HepG2 (cell line): Measurements from ENCODE around the gene ARHGAP12. TPM values are rescaled to one million over a fixed set of nuclear protein-coding genes. Genes with fewer than 3 reads are reported as not detected.
A peak's percentile ranks its signal among the peaks of the same experiment; 100 is the strongest.

Experiments
- BCL6 ChIP-seq: IDR thresholded peaks from 2 replicates; pipeline ENCODE4 v1.6.1; 2016; ENCODE audit warnings: missing genetic modification reagents, missing compliant biosample characterization
- EEA1 ChIP-seq: sonication (generic); formaldehyde crosslinking; IDR thresholded peaks from 2 replicates; pipeline ENCODE4 v1.5.1; 2020; ENCODE audit warnings: mild to moderate bottlenecking, missing genetic modification reagents, borderline replicate concordance
- EZH2 ChIP-seq: conservative IDR thresholded peaks from 2 replicates; pipeline ENCODE4 v1.6.1; 2012; ENCODE audit warnings: mild to moderate bottlenecking, low read depth, low read length, moderate library complexity
- FOXK2 ChIP-seq: fragments of 450-650 bp; IDR thresholded peaks from 2 replicates; pipeline ENCODE4 v1.6.1; 2016
- KLF12 ChIP-seq: sonication (generic); formaldehyde crosslinking; IDR thresholded peaks from 2 replicates; pipeline ENCODE4 v1.4.0; 2020; ENCODE audit warnings: missing genetic modification reagents, borderline replicate concordance
- PCBP1 ChIP-seq: fragments of 200-400 bp; formaldehyde crosslinking; IDR thresholded peaks from 2 replicates; pipeline ENCODE4 v1.6.1; 2017; ENCODE audit warnings: mild to moderate bottlenecking, low read depth, low read length, borderline replicate concordance
- POGZ ChIP-seq: sonication (generic); formaldehyde crosslinking; IDR thresholded peaks from 2 replicates; pipeline ENCODE4 v1.4.0; 2020; ENCODE audit warnings: mild to moderate bottlenecking, missing genetic modification reagents
- RAD21 ChIP-seq: fragments of 450-650 bp; formaldehyde crosslinking; IDR thresholded peaks from 2 replicates; pipeline ENCODE4 v1.5.0; 2020; ENCODE audit warnings: mild to moderate bottlenecking
- SYNCRIP ChIP-seq: fragments of 200-400 bp; formaldehyde crosslinking; IDR thresholded peaks from 2 replicates; pipeline ENCODE4 v1.6.1; 2018; ENCODE audit warnings: mild to moderate bottlenecking, low read depth, low read length; ENCODE audit not compliant: insufficient read depth
- ZMYM4 ChIP-seq: sonication (generic); formaldehyde crosslinking; IDR thresholded peaks from 2 replicates; pipeline ENCODE4 v1.8.1; 2023; ENCODE audit warnings: mild to moderate bottlenecking, missing genetic modification reagents
- ZNF17 ChIP-seq: sonication (generic); formaldehyde crosslinking; IDR thresholded peaks from 2 replicates; pipeline ENCODE4 v1.5.0; 2020; ENCODE audit warnings: mild to moderate bottlenecking, missing genetic modification reagents
- ZNF205 ChIP-seq: IDR thresholded peaks from 2 replicates; pipeline ENCODE4 v1.6.1; 2018; ENCODE audit warnings: missing biosample characterization, missing genetic modification reagents
- ZNF230 ChIP-seq: sonication (generic); formaldehyde crosslinking; IDR thresholded peaks from 2 replicates; pipeline ENCODE4 v1.4.0; 2020; ENCODE audit warnings: mild to moderate bottlenecking, missing genetic modification reagents
- ZNF253 ChIP-seq: sonication (generic); formaldehyde crosslinking; IDR thresholded peaks from 2 replicates; pipeline ENCODE4 v1.8.0; 2022; ENCODE audit warnings: mild to moderate bottlenecking, missing genetic modification reagents, borderline replicate concordance
- ZNF30 ChIP-seq: sonication (generic); formaldehyde crosslinking; IDR thresholded peaks from 2 replicates; pipeline ENCODE4 v1.5.0; 2020; ENCODE audit warnings: mild to moderate bottlenecking, missing genetic modification reagents
- ZNF605 ChIP-seq: sonication (generic); formaldehyde crosslinking; IDR thresholded peaks from 2 replicates; pipeline ENCODE4 v1.8.0; 2022; ENCODE audit warnings: mild to moderate bottlenecking, missing genetic modification reagents
- ZNF674 ChIP-seq: sonication (generic); formaldehyde crosslinking; IDR thresholded peaks from 2 replicates; pipeline ENCODE4 v1.5.0; 2020; ENCODE audit warnings: low read depth, mild to moderate bottlenecking, missing genetic modification reagents
- ZNF841 ChIP-seq: sonication (generic); formaldehyde crosslinking; IDR thresholded peaks from 2 replicates; pipeline ENCODE4 v1.8.1; 2023; ENCODE audit warnings: missing genetic modification reagents, borderline replicate concordance
- ZSCAN5A ChIP-seq: sonication (generic); formaldehyde crosslinking; IDR thresholded peaks from 2 replicates; pipeline ENCODE4 v1.8.0; 2022; ENCODE audit warnings: mild to moderate bottlenecking, missing genetic modification reagents, borderline replicate concordance
- polyA plus RNA-seq, 8 experiments: library from polyadenylated mRNA; depleted of rRNA in 3 of 8; stranded (reverse) in 7 of 8; unstranded in 1 of 8; fragments of >200 nt; fragmentation: Illumina TruSeq in 4 of 8; extraction: Trizol in 4 of 8; gene quantifications; 2 replicates each; pipeline versions ENCODE4 v1.2.1 to v1.2.3, GENCODE V29; 2011 to 2016; ENCODE audit warnings: low read depth in 4 of 8, missing spikeins in 1 of 8, mixed read lengths in 1 of 8; ENCODE audit not compliant: insufficient read depth in 1 of 8
- total RNA-seq, 5 experiments: library from RNA; depleted of rRNA; stranded (reverse); fragments of >200 nt; fragmentation: Illumina TruSeq; extraction: Trizol; gene quantifications; 2 replicates each; pipeline ENCODE4 v1.2.3, GENCODE V29; 2016; ENCODE audit warnings: low read depth in 1 of 5
- TF ChIP-seq, protein P1 (sequence below): IDR thresholded peaks from 2 replicates; pipeline ENCODE4 v1.6.1; 2016
- TF ChIP-seq, protein P2 (sequence below): sonication (generic); formaldehyde crosslinking; conservative IDR thresholded peaks from 2 replicates; pipeline ENCODE4 v1.8.0; 2022; ENCODE audit warnings: mild to moderate bottlenecking, moderate library complexity, missing genetic modification reagents
- TF ChIP-seq, protein P3 (sequence below), 2 experiments: sonication (generic) in 1 of 2; formaldehyde crosslinking in 1 of 2; IDR thresholded peaks; 2 replicates each; pipeline versions ENCODE4 v1.4.0 to v1.6.1; 2016 to 2020; ENCODE audit warnings: borderline replicate concordance in 1 of 2, low read depth in 1 of 2, mild to moderate bottlenecking in 1 of 2, missing genetic modification reagents in 1 of 2

The ARHGAP12 gene
- total and polyA plus RNA-seq, 2 of the 13 experiments (the other 11 are each of a cell fraction or from before 2014, with no cell fraction given), result 25.0 to 54.6 TPM

DNA sequence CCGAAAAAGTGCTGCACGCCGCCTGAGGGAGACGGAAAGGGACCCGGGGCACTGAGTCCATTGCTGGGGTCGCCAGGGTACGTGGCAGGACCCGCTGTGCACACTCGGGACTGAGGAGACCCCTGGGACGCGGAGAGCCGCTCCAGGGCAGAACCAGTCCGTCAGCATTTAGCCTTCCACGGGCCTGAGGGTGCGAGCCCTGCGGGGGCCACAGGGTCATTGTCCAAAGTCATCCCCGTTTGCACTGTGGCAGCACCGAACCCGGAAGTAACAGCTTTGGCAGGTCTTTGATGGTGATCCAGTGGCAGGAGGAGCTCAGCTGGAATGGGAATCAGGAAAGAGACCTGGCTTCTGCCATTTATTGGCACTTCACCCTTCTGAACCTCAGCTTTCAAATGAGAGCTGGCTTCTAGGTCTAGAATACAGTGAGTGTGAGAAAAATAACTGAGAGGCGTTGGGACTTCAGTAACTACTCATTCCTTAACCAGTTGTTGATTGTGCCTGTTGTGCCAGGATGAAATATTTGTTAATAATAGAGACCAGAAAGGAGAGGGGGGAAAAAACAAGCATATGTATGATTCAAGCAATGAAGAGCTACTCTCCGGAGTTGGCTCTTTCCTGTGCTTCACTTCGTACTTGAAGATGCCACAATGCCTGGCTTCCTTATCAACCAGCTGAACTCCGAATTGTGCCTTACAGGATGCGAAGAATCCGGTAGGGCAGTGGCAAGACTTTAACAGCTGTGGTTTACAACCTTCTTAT is 811 bp upstream of the ARHGAP12 start (continued):
- TF ChIP-seq ZNF605 (CRISPR knock-in tag), result no peak
- no peak for TF ChIP-seq SYNCRIP
- no peak for TF ChIP-seq BCL6 (CRISPR knock-in tag)
- TF ChIP-seq EEA1 (CRISPR knock-in tag), result no peak
- TF ChIP-seq, protein P1, sequence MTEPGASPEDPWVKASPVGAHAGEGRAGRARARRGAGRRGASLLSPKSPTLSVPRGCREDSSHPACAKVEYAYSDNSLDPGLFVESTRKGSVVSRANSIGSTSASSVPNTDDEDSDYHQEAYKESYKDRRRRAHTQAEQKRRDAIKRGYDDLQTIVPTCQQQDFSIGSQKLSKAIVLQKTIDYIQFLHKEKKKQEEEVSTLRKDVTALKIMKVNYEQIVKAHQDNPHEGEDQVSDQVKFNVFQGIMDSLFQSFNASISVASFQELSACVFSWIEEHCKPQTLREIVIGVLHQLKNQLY (CRISPR knock-in tag), result no peak
- TF ChIP-seq ZNF230 (CRISPR knock-in tag), result no peak
- TF ChIP-seq POGZ, result no peak; the same call in 1 of the 2 replicates
- TF ChIP-seq ZNF205 (CRISPR knock-in tag), result no peak
- no peak for TF ChIP-seq ZNF674 (CRISPR knock-in tag)
- TF ChIP-seq ZNF841 (CRISPR knock-in tag), result 0 out of 2 replicates have a peak, but pooled peaks have one; percentile 41
- TF ChIP-seq FOXK2, result no peak
- TF ChIP-seq ZNF253, result no peak
- TF ChIP-seq PCBP1, result no peak
- no peak for TF ChIP-seq ZNF30 (CRISPR knock-in tag)
- TF ChIP-seq EZH2, result no peak
- no peak for TF ChIP-seq ZNF17 (CRISPR knock-in tag)
- TF ChIP-seq RAD21 (CRISPR knock-in tag), result peak; percentile 47; the same call in 1 of the 2 replicates
- TF ChIP-seq KLF12 (CRISPR knock-in tag), result no peak
- TF ChIP-seq, protein P2, sequence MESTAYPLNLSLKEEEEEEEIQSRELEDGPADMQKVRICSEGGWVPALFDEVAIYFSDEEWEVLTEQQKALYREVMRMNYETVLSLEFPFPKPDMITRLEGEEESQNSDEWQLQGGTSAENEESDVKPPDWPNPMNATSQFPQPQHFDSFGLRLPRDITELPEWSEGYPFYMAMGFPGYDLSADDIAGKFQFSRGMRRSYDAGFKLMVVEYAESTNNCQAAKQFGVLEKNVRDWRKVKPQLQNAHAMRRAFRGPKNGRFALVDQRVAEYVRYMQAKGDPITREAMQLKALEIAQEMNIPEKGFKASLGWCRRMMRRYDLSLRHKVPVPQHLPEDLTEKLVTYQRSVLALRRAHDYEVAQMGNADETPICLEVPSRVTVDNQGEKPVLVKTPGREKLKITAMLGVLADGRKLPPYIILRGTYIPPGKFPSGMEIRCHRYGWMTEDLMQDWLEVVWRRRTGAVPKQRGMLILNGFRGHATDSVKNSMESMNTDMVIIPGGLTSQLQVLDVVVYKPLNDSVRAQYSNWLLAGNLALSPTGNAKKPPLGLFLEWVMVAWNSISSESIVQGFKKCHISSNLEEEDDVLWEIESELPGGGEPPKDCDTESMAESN (CRISPR knock-in tag), result no peak
- TF ChIP-seq ZSCAN5A (CRISPR knock-in tag), result no peak
- TF ChIP-seq, protein P3, sequence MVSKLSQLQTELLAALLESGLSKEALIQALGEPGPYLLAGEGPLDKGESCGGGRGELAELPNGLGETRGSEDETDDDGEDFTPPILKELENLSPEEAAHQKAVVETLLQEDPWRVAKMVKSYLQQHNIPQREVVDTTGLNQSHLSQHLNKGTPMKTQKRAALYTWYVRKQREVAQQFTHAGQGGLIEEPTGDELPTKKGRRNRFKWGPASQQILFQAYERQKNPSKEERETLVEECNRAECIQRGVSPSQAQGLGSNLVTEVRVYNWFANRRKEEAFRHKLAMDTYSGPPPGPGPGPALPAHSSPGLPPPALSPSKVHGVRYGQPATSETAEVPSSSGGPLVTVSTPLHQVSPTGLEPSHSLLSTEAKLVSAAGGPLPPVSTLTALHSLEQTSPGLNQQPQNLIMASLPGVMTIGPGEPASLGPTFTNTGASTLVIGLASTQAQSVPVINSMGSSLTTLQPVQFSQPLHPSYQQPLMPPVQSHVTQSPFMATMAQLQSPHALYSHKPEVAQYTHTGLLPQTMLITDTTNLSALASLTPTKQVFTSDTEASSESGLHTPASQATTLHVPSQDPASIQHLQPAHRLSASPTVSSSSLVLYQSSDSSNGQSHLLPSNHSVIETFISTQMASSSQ (IDR thresholded peaks at IDR 0.05; ENCODE audit: low read depth), result no peak
- TF ChIP-seq, protein P3 (CRISPR knock-in tag; IDR thresholded peaks at IDR 0.05; ENCODE audit: borderline replicate concordance), result no peak
- TF ChIP-seq ZMYM4 (CRISPR knock-in tag), result peak; percentile 40; the same call in 1 of the 2 replicates
